ENCODE measurements around the gene CFAP107.

CFAP107 gene

DNA sequence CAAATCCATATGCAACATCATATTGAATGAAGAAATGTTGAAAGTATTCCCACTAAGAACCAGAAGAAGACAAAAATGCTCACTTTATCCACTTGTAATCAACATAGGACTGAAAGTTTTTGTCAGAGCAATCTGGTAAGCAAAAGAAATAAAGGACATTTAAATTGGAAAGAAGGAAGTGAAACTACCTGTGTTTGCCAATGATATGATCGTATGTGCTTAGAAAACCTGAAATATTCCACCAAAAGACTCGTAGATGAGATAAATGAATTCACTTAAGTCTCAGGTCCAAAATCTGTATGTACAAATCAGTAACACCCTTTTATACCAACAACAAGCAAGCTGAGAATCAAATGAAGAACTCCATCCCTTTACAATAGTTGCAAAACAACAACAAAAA is 53.7 kb downstream of the CFAP107 start:
- TF ChIP-seq, protein P1, sequence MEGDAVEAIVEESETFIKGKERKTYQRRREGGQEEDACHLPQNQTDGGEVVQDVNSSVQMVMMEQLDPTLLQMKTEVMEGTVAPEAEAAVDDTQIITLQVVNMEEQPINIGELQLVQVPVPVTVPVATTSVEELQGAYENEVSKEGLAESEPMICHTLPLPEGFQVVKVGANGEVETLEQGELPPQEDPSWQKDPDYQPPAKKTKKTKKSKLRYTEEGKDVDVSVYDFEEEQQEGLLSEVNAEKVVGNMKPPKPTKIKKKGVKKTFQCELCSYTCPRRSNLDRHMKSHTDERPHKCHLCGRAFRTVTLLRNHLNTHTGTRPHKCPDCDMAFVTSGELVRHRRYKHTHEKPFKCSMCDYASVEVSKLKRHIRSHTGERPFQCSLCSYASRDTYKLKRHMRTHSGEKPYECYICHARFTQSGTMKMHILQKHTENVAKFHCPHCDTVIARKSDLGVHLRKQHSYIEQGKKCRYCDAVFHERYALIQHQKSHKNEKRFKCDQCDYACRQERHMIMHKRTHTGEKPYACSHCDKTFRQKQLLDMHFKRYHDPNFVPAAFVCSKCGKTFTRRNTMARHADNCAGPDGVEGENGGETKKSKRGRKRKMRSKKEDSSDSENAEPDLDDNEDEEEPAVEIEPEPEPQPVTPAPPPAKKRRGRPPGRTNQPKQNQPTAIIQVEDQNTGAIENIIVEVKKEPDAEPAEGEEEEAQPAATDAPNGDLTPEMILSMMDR (conservative IDR thresholded peaks at IDR 0.05; ENCODE audit: low read depth, low read length): no peak
- DNase-seq (ENCODE audit: low read depth): no peak
- H3K4me3 ChIP-seq (ENCODE audit: low read depth, low read length): no peak overlapping the region

DNA sequence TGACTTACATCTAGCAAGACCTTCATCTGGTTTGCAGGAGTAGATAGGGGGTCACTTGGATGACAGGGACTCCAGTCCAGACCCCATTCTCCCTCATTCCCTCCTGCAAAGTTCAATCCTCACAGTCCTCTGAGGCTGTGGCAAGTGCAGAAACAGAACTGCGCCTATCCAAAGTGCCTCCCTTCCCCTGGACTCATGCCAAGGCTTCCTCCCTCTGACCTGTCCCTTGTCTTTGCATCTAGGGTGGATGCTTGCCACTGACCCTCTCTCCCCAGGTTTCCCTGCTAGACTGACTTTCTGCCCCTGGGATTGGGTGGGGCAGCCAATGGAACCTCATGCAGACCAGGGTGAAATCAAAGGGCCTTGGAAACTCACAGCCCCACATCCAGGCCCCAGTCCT is 63.9 kb downstream of the CFAP107 start:
- H3K4me3 ChIP-seq (ENCODE audit: low read depth, low read length): no peak overlapping the region
- TF ChIP-seq, protein P1 (conservative IDR thresholded peaks at IDR 0.05; ENCODE audit: low read depth, low read length): no peak

DNA sequence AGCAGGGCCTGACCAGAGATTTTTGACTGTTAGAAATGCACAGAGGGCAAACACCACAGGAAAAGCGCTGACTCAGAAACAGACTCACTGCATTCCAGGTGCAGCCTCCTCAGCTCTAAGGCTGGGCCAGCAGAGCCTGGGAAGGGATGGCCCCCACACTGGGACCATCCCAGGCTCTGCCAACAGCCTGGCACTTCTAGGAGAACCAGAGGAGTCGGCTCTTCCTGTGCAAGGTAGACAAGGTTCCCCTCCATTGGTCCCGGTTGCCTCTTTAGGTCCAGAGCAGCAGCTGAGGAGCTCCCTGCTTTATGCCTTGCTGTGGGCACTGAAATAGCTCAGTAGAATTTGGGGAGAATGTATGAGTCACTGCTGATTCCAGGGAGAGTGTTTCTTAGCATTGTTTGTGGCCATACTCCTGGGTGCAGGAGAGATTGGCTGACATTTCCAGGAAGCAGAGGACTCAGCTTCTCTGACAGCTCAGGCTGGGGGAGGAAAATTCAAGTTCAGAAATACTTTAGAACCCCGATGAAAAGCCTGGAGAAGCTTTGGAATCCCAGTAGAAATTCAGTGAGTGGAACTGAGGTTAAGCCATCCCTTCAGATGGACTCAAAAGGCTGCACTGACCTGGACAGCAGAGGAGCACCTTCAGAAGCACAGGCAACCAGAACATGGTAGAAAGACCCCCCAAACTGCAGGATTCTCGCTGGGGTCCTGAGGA is 64.8 kb downstream of the CFAP107 start:
- TF ChIP-seq, protein P1 (conservative IDR thresholded peaks at IDR 0.05; ENCODE audit: low read depth, low read length): no peak
- H3K4me3 ChIP-seq (ENCODE audit: low read depth, low read length): no peak overlapping the region
- DNase-seq (ENCODE audit: low read depth): no peak

More for the DNA sequence above, 63.9 kb downstream of the CFAP107 start:
- no peak for DNase-seq (ENCODE audit: low read depth)

DNA sequence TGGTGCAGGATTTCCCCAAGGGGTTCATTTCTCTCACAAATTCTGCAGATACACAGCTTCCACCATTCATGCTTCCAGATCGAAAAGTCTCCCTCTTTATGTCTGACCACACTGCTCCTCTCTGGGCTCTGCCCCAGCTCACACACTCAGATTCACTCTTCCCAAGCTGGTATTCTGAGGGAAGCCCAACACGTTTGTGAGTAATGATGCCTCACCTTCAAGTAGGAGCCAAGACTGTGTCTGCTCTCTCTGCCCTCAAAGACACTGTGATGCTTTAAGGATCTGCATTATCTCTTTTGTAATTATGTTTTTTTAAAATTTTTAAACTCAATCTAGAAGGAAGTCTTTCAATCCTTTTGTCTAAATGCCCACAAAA is 65.4 kb downstream of the CFAP107 start:
- no peak overlapping the region for H3K4me3 ChIP-seq (ENCODE audit: low read depth, low read length)
- no peak for DNase-seq (ENCODE audit: low read depth)
- TF ChIP-seq, protein P1 (conservative IDR thresholded peaks at IDR 0.05; ENCODE audit: low read depth, low read length): no peak
